Esophagus muscularis mucosa (tissue), 3 donors: ENCODE data around the gene TPSAB1.
"Not testable (repeated sequence)": the region's sequence is repeated elsewhere in the genome, so short reads cannot be mapped to it uniquely, and the experiment has no call there.

ENCODE experiments used
- POLR2A ChIP-seq: fragments of 450-650 bp; IDR thresholded peaks from one replicate; pipeline ENCODE4 v1.6.1; 2017; ENCODE audit warnings: antibody characterized with exemption, moderate library complexity, mild to moderate bottlenecking, low read depth
- POLR2AphosphoS5 ChIP-seq, 2 donors: sonication (generic); formaldehyde crosslinking; IDR thresholded peaks; one replicate each; pipeline ENCODE4 v1.6.1; 2017; ENCODE audit warnings: antibody characterized with exemption in 2 of 2
- TF ChIP-seq, protein P1 (sequence below), 3 experiments: fragments of 200-600 bp in 2 of 3; fragments of 450-650 bp in 1 of 3; sonication (generic) in 2 of 3; IDR thresholded peaks; one replicate each; pipeline ENCODE4 v1.5.1; 2017 to 2019; ENCODE audit warnings: antibody characterized with exemption in 3 of 3, mild to moderate bottlenecking in 2 of 3, moderate library complexity in 1 of 3

- TF ChIP-seq, protein P1, sequence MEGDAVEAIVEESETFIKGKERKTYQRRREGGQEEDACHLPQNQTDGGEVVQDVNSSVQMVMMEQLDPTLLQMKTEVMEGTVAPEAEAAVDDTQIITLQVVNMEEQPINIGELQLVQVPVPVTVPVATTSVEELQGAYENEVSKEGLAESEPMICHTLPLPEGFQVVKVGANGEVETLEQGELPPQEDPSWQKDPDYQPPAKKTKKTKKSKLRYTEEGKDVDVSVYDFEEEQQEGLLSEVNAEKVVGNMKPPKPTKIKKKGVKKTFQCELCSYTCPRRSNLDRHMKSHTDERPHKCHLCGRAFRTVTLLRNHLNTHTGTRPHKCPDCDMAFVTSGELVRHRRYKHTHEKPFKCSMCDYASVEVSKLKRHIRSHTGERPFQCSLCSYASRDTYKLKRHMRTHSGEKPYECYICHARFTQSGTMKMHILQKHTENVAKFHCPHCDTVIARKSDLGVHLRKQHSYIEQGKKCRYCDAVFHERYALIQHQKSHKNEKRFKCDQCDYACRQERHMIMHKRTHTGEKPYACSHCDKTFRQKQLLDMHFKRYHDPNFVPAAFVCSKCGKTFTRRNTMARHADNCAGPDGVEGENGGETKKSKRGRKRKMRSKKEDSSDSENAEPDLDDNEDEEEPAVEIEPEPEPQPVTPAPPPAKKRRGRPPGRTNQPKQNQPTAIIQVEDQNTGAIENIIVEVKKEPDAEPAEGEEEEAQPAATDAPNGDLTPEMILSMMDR (IDR thresholded peaks at IDR 0.05): not testable (repeated sequence)
- TF ChIP-seq POLR2A; POLR2AphosphoS5 (IDR thresholded peaks at IDR 0.05): not testable (repeated sequence)
Measured at GRCh38 chr16:1256296-1256873, 15.9 kb downstream of the TPSAB1 start.
